Neural cell (in vitro differentiated cells): ENCODE measurements around the gene ANKFY1. TPM values are rescaled to one million over a fixed set of nuclear protein-coding genes. Genes with fewer than 3 reads are reported as not detected.

ENCODE experiments used
- H2AFZ ChIP-seq: fragments of 200-600, 300-800 bp; sonication (generic), shearing (Covaris generic); 2 replicates; pipeline ENCODE4 v1.6.0; 2014; ENCODE audit warnings: low read depth, mild to moderate bottlenecking, antibody characterized with exemption, low read length, moderate library complexity
- H3F3A ChIP-seq: fragments of 200-600 bp; shearing (Covaris generic); 2 replicates; pipeline ENCODE4 v1.6.1; 2016; ENCODE audit warnings: mild to moderate bottlenecking, moderate library complexity, mixed read lengths, antibody characterized with exemption, low read length; ENCODE audit not compliant: insufficient read depth, poor library complexity, severe bottlenecking
- H3K27ac ChIP-seq: fragments of 200-600, 300-800 bp; sonication (generic), shearing (Covaris generic); 2 replicates; pipeline ENCODE4 v1.5.1; 2014; ENCODE audit warnings: mild to moderate bottlenecking, low read length, moderate library complexity
- H3K27me3 ChIP-seq: fragments of 300-800, 200-600 bp; sonication (generic), shearing (Covaris generic); 2 replicates; pipeline ENCODE4 v1.6.0; 2014; ENCODE audit warnings: mild to moderate bottlenecking, low read depth, low read length, moderate library complexity; ENCODE audit not compliant: insufficient read depth
- H3K36me3 ChIP-seq: fragments of 300-800, 200-600 bp; sonication (generic), shearing (Covaris generic); 2 replicates; pipeline ENCODE4 v1.5.1; 2014; ENCODE audit warnings: mild to moderate bottlenecking, antibody characterized with exemption, low read length, moderate library complexity; ENCODE audit not compliant: insufficient read depth
- H3K4me2 ChIP-seq: fragments of 300-800, 200-600 bp; sonication (generic), shearing (Covaris generic); 2 replicates; pipeline ENCODE4 v1.6.0; 2014; ENCODE audit warnings: mild to moderate bottlenecking, low read length
- H3K4me3 ChIP-seq: fragments of 300-800, 200-600 bp; sonication (generic), shearing (Covaris generic); 2 replicates; pipeline ENCODE4 v1.5.1; 2014; ENCODE audit warnings: mild to moderate bottlenecking, low read length, moderate library complexity
- H3K79me2 ChIP-seq: fragments of 200-600 bp; shearing (Covaris generic); replicated peaks from 2 replicates; pipeline ENCODE4 v1.6.0; 2014; ENCODE audit warnings: mild to moderate bottlenecking, low read length, moderate library complexity; ENCODE audit not compliant: insufficient read depth
- H3K9ac ChIP-seq: fragments of 300-800, 200-600 bp; sonication (generic), shearing (Covaris generic); 2 replicates; pipeline ENCODE4 v1.6.1; 2016; ENCODE audit warnings: mild to moderate bottlenecking, low read length, mixed read lengths
- H3K9me2 ChIP-seq: fragments of 200-600 bp; shearing (Covaris generic); 2 replicates; pipeline ENCODE4 v1.6.1; 2016; ENCODE audit warnings: mild to moderate bottlenecking, low read length, mixed read lengths; ENCODE audit not compliant: insufficient read depth
- H3K9me3 ChIP-seq: fragments of 200-600, 300-800 bp; sonication (generic), shearing (Covaris generic); 2 replicates; pipeline ENCODE4 v1.6.1; 2016; ENCODE audit warnings: mild to moderate bottlenecking, mixed run types, low read length, moderate library complexity, mixed read lengths
- H4K20me1 ChIP-seq: fragments of 200-600 bp; shearing (Covaris generic); 2 replicates; pipeline ENCODE4 v1.6.1; 2016; ENCODE audit warnings: mild to moderate bottlenecking, mixed run types; ENCODE audit not compliant: insufficient read depth
- CTCF ChIP-seq: fragments of 450-650 bp; IDR thresholded peaks from 2 replicates; pipeline ENCODE4 v1.5.1; 2014; ENCODE audit warnings: antibody characterized with exemption, mild to moderate bottlenecking, moderate library complexity; ENCODE audit not compliant: poor library complexity, severe bottlenecking
- EP300 ChIP-seq: fragments of 450-650 bp; conservative IDR thresholded peaks from 2 replicates; pipeline ENCODE4 v1.6.1; 2014; ENCODE audit warnings: antibody characterized with exemption, mild to moderate bottlenecking, moderate library complexity; ENCODE audit not compliant: poor library complexity, severe bottlenecking
- EZH2 ChIP-seq: fragments of 200-600, 300-800 bp; shearing (Covaris generic), sonication (generic); IDR thresholded peaks from 2 replicates; pipeline ENCODE4 v1.6.1; 2014; ENCODE audit warnings: antibody characterized with exemption, low read length, borderline replicate concordance, mild to moderate bottlenecking; ENCODE audit not compliant: insufficient read depth, poor library complexity, severe bottlenecking
- MXI1 ChIP-seq: fragments of 450-650 bp; conservative IDR thresholded peaks from 2 replicates; pipeline ENCODE4 v1.6.1; 2014; ENCODE audit warnings: antibody characterized with exemption, mild to moderate bottlenecking; ENCODE audit not compliant: poor library complexity, severe bottlenecking
- POLR2AphosphoS5 ChIP-seq: IDR thresholded peaks from 2 replicates; pipeline ENCODE4 v1.6.1; 2012
- RAD21 ChIP-seq: fragments of 450-650 bp; conservative IDR thresholded peaks from 2 replicates; pipeline ENCODE4 v1.6.1; 2014; ENCODE audit warnings: antibody characterized with exemption, mild to moderate bottlenecking, moderate library complexity
- REST ChIP-seq: IDR thresholded peaks from 2 replicates; pipeline ENCODE4 v1.6.1; 2012; ENCODE audit warnings: borderline replicate concordance
- SMC3 ChIP-seq: fragments of 450-650 bp; conservative IDR thresholded peaks from 2 replicates; pipeline ENCODE4 v1.6.1; 2014; ENCODE audit warnings: antibody characterized with exemption, mild to moderate bottlenecking, moderate library complexity; ENCODE audit not compliant: poor library complexity
- TAF1 ChIP-seq: IDR thresholded peaks from 2 replicates; pipeline ENCODE4 v1.6.1; 2012; ENCODE audit warnings: low read depth
- polyA plus RNA-seq: library from polyadenylated mRNA; depleted of rRNA; stranded (reverse); fragments of >200 nt; gene quantifications from 2 replicates; pipeline ENCODE4 v1.2.3, GENCODE V29; 2014

Gene ANKFY1
- polyA plus RNA-seq, 1 donor from 2014 or later: 25.6 TPM

GRCh38 chr17:4304417-4305027, 40.7 kb upstream of the ANKFY1 start:
- no peaks in the 10 kb centered on the region for H3K27me3 ChIP-seq
- H3F3A ChIP-seq: no peaks in the 10 kb centered on the region
- H3K79me2 ChIP-seq: peaks cover 14% of the 10 kb centered on the region
- no peaks in the 10 kb centered on the region for H4K20me1 ChIP-seq
- no peak overlapping the region for H3K4me3 ChIP-seq
- no peak overlapping the region for H2AFZ ChIP-seq
- TF ChIP-seq EZH2 (no peak), EP300 (no peak), RAD21 (peak; percentile 61), MXI1 (no peak), POLR2AphosphoS5 (no peak), SMC3 (peak; percentile 67), REST (no peak), CTCF (peak; percentile 72), TAF1 (no peak)
- no peaks in the 10 kb centered on the region for H3K36me3 ChIP-seq
- H3K9me3 ChIP-seq: no peaks in the 10 kb centered on the region
- H3K9ac ChIP-seq: no peak overlapping the region
- no peak overlapping the region for H3K4me2 ChIP-seq
- H3K27ac ChIP-seq: no peak overlapping the region
- no peaks in the 10 kb centered on the region for H3K9me2 ChIP-seq

GRCh38 chr17:4301066-4301465, 37.3 kb upstream of the ANKFY1 start:
- TF ChIP-seq SMC3 (no peak), RAD21 (no peak)
- Histone ChIP-seq H3K4me2 (no peak overlapping the region), H3K79me2 (peaks cover 12% of the 10 kb centered on the region), H3K9me2 (no peaks in the 10 kb centered on the region), H3K4me3 (no peak overlapping the region), H3K27me3 (no peaks in the 10 kb centered on the region), H3K27ac (no peak overlapping the region), H4K20me1 (no peaks in the 10 kb centered on the region), H2AFZ (no peak overlapping the region), H3F3A (no peaks in the 10 kb centered on the region), H3K9me3 (no peaks in the 10 kb centered on the region), H3K9ac (no peak overlapping the region), H3K36me3 (no peaks in the 10 kb centered on the region)
